Stimulated activated CD8-positive, alpha-beta memory T cell treated with anti-CD3 and anti-CD28 coated beads, Interleukin-2, amount 100 ng/mL, for 48 hours (primary cell): ENCODE measurements around the gene ZNF365.
"Not testable (repeated sequence)": the region's sequence is repeated elsewhere in the genome, so short reads cannot be mapped to it uniquely, and the experiment has no call there.

Source experiments
- DNase-seq, 2 donors: peaks; one replicate each; pipeline ENCODE4 v3.0.0-alpha.2; 2020; ENCODE audit warnings: low read depth in 2 of 2

The ZNF365 gene, protein sequence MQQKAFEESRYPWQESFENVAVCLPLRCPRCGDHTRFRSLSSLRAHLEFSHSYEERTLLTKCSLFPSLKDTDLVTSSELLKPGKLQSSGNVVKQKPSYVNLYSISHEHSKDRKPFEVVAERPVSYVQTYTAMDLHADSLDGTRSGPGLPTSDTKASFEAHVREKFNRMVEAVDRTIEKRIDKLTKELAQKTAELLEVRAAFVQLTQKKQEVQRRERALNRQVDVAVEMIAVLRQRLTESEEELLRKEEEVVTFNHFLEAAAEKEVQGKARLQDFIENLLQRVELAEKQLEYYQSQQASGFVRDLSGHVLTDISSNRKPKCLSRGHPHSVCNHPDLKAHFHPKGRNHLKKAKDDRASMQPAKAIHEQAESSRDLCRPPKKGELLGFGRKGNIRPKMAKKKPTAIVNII

DNA sequence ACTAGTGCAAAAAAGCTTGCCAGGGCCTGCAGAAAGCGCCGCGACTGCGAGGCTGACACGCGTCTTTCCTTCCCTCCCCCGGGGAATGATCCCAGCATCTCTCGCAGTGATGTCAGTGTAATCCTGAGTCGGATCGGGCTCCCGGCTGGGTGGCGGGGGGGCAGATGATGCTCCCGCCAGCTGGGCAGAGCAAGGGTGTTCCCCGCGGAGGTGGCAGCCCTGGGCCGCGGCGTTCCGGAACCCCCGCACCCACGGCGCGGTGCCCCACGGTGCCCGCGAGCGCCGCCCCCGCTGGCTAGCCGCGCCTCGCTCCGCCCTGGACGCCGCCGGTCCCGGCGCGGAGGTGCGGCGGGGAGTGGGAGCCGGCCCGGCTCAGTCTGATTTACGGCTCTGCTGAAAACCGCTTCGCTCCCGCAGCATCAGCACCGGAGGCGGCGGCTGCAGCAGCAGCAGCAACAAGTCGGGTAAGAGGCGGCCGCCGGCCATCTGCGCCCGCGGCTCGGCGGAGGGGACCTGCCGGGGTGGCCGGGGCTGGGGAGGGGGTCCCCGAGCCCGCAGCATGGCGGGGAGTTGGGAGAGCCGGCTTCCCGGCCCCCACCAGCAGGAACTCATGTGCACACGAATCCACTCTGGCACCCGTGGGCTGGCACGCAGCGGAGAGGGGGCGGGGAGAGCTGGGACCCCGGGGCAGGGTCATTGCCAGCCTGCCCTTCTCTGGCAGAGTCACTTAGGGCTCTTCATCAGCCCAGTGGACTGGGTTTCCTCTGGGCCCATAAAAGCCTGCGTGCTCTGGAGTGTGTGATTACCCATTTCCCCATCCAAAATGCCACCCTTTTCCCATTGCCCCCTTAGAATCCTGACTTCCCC lies at the start of gene ZNF365:
Gene ZNF365 (plus strand): TSS at position 375 of the 867 bp plus-strand sequence. CDS start 1,825 bp downstream, outside the sequence.
- no peak for DNase-seq

- no peak for DNase-seq
Measured at GRCh38 chr10:62326176-62326575, 48.0 kb upstream of the ZNF365 start.

- DNase-seq: no peak
Measured at GRCh38 chr10:62327885-62328284, 46.3 kb upstream of the ZNF365 start.

GRCh38 chr10:62330213-62330612 lies 44.0 kb upstream of the ZNF365 start:
- DNase-seq: no peak

- no peak for DNase-seq
Measured at GRCh38 chr10:62332406-62332805, 41.8 kb upstream of the ZNF365 start.

DNA sequence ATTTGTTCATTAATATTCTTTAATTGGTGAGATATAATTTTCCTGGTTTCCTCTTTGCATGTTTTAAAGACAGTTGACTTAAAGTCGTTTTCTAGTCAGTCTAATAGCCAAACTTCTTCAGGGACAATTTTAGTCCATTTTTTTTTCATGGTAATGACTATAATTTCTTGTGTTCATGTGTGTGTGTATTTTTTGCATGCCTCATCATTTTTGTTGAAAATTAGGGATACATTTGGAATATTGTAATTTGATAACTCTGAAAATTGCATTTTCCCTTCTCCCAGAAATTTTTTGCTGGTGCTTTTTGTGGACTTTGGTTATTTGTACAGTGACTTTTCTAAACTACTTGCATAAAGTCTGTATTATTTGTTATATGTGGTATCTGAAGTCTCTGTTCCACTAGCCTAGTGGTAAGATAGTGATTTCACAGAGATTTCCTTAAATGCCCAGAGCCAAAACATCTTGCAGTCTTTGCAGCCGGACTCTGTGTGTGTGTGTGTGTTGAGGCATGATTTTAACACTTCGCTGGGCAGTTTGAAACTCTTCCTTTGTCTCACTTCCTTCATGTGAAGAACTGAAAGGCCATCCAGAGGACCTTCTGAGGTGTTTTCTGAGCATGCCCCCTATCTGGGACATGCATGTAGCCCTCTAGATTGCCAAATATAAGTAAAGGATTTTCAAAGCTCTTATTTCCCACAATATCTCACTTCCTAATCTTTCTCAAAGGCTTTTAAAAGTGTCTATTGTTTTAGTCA lies 40.9 kb upstream of the ZNF365 start:
- DNase-seq: no peak

DNA sequence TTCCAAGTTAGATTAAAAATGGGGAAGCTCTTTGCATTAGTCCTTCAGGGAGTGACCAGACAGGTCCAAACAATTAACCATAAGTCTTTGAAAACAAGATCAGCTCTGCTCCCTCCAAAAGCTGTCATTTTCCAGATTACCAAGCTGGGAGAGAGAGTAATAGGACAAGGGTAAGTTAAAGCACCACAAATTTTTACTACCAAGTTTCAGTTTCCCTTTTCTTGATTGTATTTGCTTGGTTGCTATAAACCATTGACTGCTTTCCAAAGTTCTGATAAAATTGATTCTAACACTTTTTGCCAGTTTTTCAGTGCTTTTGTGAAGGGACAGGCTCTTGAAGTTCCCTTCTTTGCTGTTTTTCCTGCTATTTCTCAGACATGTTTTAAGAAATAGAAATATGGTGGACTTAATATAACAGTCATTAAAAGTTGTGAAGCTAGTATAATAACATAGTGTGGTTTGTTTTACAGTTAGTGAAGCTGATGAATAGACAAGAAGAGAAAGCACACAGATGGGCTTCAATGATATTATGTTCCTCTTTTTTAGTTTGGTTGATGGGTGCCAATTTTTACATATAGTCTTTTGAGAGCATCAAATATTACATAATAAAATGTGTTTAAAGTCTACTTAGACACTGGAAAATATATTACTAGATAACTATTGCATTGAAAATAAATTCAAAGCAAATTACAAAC lies 40.0 kb upstream of the ZNF365 start:
- no peak for DNase-seq

GRCh38 chr10:62335326-62335725 lies 38.8 kb upstream of the ZNF365 start:
- DNase-seq: no peak

- no peak for DNase-seq
Measured at GRCh38 chr10:62336404-62336803, 37.8 kb upstream of the ZNF365 start.

- DNase-seq: no peak
Measured at GRCh38 chr10:62341419-62341818, 32.8 kb upstream of the ZNF365 start.

DNA sequence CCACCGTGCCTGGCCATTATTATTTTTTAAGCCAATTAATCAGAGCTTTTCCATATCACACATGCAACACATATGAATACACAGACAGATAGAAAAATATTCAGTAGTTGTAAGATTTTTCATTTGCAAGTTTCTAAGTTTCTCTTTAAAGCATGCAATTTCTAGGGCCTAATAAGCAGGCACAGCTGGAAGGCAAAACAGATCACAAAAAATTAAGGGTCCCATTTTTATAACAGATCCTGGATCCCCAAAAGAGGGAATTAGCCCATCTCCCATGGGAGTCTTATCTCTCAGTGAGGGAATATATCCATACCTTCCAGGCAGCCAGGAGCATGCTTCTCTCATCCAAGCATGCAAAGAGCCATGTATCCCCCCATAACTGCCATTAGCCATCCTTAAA lies 31.2 kb upstream of the ZNF365 start:
- DNase-seq: no peak

GRCh38 chr10:62348029-62348428 lies 26.1 kb upstream of the ZNF365 start:
- DNase-seq: no peak

DNA sequence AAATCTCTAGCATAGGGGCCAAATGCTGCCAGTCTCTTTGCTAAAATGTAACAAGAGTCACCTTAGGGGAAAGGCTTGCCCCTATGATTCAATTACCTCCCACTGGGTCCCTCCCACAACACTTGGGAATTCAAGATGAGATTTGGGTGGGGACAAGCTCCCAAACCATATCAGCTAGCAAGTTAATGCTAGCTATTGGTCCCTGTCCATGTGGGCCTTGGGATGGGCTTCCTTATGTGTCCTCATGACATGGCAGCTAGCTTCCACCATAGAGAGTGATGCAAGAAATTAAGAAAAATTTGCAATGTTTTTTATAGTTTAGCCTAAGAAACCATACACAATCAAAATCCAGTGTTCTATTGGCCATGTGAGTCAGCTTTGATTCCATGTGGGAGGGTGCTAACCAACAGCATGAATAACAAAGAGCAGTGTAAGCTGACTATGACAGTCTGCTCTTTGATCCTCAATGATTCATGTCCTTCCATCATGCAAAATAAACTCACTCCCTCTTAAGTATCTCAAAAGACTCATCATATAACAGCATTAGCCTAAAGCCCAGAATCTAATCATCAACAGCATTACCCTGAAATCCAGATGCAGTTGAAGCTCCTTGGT lies 21.7 kb upstream of the ZNF365 start:
- no peak for DNase-seq

GRCh38 chr10:62354916-62355315 lies 19.3 kb upstream of the ZNF365 start:
- DNase-seq: no peak

GRCh38 chr10:62356447-62356846 lies 17.7 kb upstream of the ZNF365 start:
- DNase-seq: no peak

DNA sequence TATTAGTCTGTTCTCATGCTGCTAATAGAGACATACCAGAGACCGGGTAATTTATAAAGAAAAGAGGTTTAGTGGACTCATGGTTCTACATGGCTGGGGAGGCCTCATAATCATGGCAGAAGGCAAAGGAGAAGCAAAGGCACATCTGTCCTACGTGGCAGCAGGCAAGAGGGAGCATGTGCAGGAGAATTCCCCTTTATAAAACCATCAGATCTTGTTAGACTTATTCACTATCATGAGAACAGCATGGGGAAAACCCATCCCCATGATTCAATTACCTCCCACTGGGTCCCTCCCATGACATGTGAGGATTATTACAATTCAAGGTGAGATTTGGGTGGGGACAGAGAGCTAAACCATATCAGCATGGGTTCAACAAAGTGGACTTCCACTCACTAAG lies 16.0 kb upstream of the ZNF365 start:
- DNase-seq: not testable (repeated sequence)

- DNase-seq: no peak
Measured at GRCh38 chr10:62373639-62373994, 552 bp upstream of the ZNF365 start.

- DNase-seq: no peak
Measured at GRCh38 chr10:62374862-62375710, 917 bp downstream of the ZNF365 start.

GRCh38 chr10:62376071-62377025 lies 2.2 kb downstream of the ZNF365 start:
- no peak for DNase-seq
